HG03439 (cell line): Measurements from ENCODE around the gene KRTAP5-1.

ENCODE experiments used
- ATAC-seq: cut with Tn5 transposase; IDR thresholded peaks from one replicate; pipeline ENCODE4 v1.9.1; 2021; ENCODE audit warnings: mild to moderate bottlenecking, moderate library complexity; ENCODE audit not compliant: unreplicated experiment

KRTAP5-1 gene

GRCh38 chr11:1573077-1573902, 11.8 kb downstream of the KRTAP5-1 start:
- no peak for ATAC-seq

DNA sequence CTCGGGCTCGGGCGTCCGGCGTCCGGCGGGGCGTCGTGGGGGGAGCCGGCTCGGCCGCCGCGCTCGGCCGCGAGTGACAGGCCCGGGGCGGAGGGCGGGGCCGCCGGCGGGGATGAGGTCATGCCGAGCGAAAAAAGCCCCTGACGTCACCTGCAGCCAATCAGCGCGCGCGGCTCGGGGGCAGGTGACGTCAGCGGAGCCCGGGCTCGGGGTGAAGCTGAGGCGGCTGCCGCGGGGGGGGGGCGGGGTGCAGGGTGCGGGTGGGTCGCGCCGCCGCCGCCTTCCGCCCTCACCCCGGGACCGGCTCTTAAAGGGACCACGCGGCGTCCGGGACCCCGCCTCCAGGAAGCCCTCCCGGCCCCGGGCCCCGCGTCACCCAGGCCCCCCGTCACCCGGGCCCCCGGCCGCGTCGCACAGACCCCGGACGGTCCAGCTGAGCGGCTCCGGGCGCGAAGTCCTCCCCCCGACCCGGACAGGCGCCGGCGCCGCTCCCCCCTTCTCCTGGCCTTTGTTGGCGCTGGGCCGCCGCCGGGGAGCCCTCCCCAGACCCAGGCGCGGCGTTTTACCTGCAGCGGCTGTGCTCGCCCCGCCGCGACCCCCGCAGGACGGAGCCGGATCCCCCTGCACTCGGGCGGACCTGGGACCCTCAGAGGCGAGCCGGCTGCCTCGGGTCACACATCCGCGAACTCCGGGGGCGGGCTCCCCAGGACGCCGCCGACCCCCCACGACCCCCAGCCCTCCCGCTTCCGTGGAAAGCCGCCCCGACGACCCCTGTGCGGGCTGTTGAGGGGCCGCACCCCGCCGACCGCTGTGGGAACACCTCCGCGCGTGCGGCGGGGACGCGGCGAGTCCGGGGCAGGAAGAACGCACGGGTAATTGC, 12.6 kb downstream of the KRTAP5-1 start, which contains the start of gene DUSP8:
DUSP8 (minus strand) TSS at position 75 of the 880 bp plus-strand sequence. CDS start 6,445 bp downstream, outside the sequence.
- ATAC-seq: no peak

GRCh38 chr11:1571760-1572196, 13.3 kb downstream of the KRTAP5-1 start:
- no peak for ATAC-seq

- no peak for ATAC-seq
Observed at GRCh38 chr11:1570896-1571759, 14.0 kb downstream of the KRTAP5-1 start.

DNA sequence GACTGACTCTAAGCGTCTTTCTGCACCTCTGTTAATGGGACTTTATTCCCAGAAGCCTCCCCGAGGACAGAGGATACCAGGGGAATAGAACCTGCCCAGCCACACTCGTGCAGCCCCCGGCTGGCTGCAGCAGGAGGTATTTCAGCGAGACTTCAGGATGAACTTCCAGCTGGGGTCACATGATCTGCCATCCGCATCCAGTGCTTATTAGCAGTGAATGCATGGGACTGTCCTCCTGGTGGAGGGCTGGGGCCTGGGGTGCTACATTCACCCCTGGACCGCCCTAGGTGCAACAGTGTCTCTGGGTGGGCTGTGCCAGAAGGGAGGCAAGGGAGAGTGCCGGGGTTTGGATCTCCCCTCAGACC, 14.6 kb downstream of the KRTAP5-1 start:
- no peak for ATAC-seq

GRCh38 chr11:1570001-1570453, 15.1 kb downstream of the KRTAP5-1 start:
- ATAC-seq: no peak

DNA sequence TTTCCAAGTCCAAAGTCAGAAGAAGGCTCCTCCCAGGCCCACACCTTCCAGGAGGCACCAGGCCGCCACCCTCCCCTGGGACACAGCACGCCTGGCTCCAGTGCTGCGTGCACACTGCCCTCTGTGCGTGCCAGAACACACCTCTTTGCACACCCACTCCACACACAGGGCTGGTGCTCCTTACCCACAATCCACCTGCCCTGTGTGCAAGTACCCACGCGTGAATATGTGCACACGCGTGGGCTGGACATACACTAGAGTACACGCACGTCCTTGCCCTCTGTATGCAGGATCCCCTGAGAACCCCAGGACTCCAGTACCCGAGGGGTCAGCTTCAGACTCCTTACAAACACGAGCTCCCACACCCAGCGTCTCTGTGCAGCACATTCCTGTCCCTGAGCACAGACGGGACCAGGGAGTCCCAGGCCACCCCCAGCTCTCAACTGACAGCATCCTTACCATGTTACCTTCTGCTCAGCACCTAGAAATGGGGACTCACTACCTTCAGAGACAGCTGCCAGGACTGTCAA, 15.8 kb downstream of the KRTAP5-1 start:
- ATAC-seq: no peak

- no peak for ATAC-seq
Observed at GRCh38 chr11:1568441-1568911, 16.6 kb downstream of the KRTAP5-1 start.

DNA sequence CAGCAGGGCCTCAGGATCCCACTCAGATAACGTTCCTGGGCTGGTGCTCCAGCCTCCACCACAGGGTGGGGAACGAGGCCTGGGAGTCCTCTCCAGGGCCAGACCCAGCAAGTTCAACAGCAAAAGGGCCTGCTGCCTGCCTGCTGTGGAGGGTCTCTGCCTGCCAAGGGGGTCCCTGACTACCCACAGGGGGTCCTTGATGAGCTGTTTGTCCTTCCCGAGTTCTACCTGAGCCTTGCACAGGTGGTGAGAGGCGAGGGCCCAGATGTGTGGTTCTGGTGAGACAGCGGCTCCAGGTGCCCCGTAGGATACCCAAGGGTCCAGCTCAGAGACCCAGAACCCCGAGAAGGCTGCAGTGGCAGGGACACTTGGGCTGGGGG, 17.4 kb downstream of the KRTAP5-1 start:
- ATAC-seq: no peak

DNA sequence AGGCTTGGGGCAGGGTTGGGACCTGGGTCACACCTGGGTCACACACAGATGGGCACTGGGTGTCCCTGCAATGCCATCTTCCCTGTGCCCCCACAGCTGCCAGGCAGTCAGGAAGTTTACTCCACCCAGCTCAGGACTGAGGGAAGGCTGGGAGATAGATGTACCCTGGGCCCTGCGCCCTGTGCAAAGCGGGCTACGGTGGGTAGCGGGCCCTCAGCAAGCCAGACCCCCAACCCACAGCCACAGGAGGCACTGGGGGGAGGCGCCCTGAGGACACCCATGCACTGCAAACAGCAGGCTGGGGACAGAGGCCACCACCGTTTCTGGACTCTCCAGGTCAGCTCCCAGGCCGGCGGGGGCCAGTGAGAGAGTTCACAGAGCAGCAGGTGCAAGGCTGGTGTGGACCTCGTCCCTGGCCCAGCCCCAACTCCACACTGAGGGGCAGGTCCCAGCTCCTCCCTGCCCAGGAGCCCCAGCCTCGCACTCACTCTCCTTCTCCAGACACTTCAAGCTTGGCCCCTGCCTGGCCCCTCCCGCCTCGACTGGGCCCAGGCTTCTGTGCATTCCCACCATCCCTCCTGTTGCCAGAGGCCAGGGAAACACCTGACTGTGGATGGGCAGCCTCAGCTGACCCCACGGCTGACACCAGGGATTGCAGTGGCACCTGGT, 17.9 kb downstream of the KRTAP5-1 start:
- no peak for ATAC-seq

DNA sequence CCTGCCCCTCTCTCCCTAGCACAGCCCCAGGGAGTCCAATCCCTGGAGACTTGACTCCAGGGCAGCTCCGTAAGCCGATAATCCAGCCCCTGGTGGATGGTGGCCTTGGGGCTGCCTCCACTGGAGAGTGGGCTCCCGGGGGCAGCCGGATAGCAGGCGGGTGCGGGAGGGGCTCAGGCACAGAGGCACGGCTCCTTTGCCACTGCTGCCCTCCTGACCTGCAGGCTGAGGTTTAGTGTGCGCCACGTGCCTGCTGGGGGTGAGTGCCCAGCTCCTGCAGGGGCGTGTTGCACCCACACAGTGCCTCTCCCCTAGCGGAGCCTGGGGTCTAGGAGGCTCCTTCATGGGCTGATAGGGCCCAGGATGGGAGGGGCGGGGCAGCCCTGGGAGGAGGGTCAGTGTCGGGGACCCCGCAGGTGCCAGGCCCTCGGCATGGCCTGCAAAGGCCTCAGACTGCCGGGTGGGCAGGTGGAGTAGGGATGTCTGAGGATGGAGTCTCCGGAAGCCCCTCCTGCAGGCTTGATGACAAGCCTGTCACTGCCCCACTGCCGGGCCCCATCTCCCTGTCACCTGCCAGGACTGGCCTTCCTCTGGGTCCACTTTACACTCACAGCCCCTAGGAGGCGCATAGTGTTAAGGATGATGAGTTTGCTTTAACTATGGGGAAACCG, 18.6 kb downstream of the KRTAP5-1 start:
- no peak for ATAC-seq

GRCh38 chr11:1565904-1566247, 19.2 kb downstream of the KRTAP5-1 start:
- ATAC-seq: no peak

- ATAC-seq: no peak
Observed at GRCh38 chr11:1565173-1565903, 19.7 kb downstream of the KRTAP5-1 start.

DNA sequence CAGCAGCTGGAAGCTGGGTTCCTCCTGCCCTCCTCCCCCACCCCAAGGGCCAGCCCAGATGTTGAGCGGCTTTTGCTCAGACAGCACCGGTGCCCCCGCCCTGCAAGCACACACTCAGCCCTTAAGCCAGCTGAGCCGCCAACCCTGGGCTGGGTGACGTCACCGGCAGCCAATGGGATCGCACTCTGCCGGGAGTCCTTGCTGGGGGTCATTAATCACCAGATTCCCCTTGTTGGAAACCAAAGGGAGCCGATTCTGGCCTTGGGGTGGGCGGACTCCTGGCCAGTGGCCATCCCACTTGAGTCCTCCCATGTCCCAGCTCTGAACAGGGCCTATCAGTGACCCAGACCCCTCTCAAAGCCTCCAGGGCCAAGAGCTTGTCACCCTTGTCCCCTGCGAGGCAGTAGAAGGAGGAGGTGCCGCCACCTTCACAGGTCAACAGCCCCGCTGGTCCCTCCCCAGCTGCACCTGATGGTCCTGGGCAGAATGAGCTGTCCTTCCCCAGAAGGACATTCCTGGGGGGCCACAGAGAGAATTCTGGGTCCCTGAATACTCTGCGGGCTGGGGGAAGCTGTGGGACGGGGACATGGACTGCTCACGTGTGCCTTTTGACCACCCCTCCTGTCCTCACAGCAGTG, 20.4 kb downstream of the KRTAP5-1 start:
- ATAC-seq: no peak

GRCh38 chr11:1563697-1564534, 21.2 kb downstream of the KRTAP5-1 start:
- no peak for ATAC-seq

GRCh38 chr11:1563149-1563638, 21.9 kb downstream of the KRTAP5-1 start:
- no peak for ATAC-seq

DNA sequence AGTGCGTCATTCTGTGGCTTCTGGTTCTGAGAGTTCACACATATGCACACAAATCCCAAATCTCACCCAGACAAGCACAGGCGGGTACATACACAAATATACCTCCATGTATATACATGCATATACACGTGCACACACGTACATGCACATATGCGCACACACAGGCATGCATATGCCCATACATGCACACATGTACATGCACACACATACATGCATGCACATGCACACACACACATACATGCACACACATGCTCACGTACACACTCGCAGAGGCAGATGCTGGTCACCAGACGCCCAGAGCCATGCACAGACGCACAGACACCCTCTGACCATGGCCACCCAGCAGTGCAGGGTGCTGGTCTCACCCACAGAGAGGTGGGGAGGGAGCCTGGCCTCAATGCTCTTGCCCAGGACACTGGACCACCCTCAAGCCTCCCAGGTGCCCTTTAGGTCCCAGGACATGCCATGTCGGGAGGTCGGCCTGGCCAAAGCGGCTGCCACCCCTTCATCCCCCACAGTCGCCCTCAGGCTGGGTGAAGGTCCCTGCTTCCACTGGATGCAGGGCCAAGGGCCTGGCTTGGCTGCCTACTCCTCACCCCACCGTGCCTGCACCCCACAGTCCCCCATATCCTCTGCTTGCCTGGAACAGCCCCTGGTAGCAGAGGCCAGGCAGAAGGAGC, 22.5 kb downstream of the KRTAP5-1 start:
- ATAC-seq: no peak
